IPS-20b (cell line): ENCODE results near the gene SHANK2.

ENCODE experiments used
- H3K27ac ChIP-seq: one replicate; pipeline ENCODE4 v1.5.1; 2013; ENCODE audit warnings: low read length
- H3K27me3 ChIP-seq: 2 replicates; pipeline ENCODE4 v1.6.1; 2013; ENCODE audit warnings: mild to moderate bottlenecking, low read length, inconsistent platforms; ENCODE audit not compliant: insufficient read depth
- H3K36me3 ChIP-seq: 2 replicates; pipeline ENCODE4 v1.6.1; 2013; ENCODE audit warnings: low read depth, mild to moderate bottlenecking, inconsistent platforms, low read length, moderate library complexity; ENCODE audit not compliant: insufficient read depth
- H3K4me1 ChIP-seq: 2 replicates; pipeline ENCODE4 v1.6.1; 2013; ENCODE audit warnings: mild to moderate bottlenecking, control low read depth, inconsistent platforms, low read length, moderate library complexity; ENCODE audit not compliant: insufficient read depth
- H3K4me3 ChIP-seq: 2 replicates; pipeline ENCODE4 v1.5.1; 2013; ENCODE audit warnings: mild to moderate bottlenecking, low read length, inconsistent platforms
- H3K9ac ChIP-seq: 2 replicates; pipeline ENCODE4 v1.6.1; 2013; ENCODE audit warnings: low read depth, mild to moderate bottlenecking, inconsistent platforms, low read length, moderate library complexity
- H3K9me3 ChIP-seq: 2 replicates; pipeline ENCODE4 v1.6.1; 2013; ENCODE audit warnings: mild to moderate bottlenecking, low read depth, low read length, inconsistent platforms; ENCODE audit not compliant: insufficient read depth

The SHANK2 gene

DNA sequence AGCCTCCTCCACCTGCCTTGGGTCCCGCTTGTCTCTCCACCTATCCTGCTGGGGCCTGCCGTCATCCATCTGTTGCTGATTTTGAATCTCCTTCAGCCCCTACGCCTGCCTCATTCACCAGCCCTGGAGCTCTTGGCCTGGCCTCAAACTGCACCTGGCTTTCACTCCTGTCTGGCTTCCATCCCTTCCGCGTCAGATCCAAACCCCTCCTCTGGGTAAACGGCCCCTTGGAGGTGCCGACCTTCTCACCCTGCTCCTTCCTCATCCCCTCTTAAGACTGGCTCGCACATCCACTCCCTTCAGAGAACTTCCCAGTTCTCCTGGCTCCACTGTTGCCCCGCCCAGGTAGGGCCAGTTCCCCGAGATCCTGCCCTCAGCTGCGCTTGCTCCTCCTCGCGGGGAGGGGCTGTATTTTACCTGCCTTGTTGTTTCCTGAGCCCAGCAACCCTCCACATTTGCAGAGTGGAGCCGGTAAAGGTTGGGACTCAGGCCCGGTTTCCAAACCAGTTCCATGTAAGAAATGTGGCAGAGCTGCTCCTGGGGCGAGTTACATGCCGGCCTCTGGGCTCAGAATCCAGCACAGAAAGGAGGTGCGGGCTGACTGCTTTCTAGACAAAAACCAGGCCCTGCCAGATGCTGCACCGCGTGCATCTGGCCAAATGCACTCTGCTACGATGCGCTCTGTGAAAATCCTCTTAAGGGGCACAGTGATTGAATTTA, 13.9 kb upstream of the SHANK2 start:
- H3K36me3 ChIP-seq: no peaks in the 10 kb centered on the region
- no peak overlapping the region for H3K4me3 ChIP-seq
- H3K9ac ChIP-seq: no peak overlapping the region
- no peaks in the 10 kb centered on the region for H3K9me3 ChIP-seq
- no peak overlapping the region for H3K27ac ChIP-seq
- H3K27me3 ChIP-seq: peaks cover 11% of the 10 kb centered on the region
- H3K4me1 ChIP-seq: no peaks in the 10 kb centered on the region

DNA sequence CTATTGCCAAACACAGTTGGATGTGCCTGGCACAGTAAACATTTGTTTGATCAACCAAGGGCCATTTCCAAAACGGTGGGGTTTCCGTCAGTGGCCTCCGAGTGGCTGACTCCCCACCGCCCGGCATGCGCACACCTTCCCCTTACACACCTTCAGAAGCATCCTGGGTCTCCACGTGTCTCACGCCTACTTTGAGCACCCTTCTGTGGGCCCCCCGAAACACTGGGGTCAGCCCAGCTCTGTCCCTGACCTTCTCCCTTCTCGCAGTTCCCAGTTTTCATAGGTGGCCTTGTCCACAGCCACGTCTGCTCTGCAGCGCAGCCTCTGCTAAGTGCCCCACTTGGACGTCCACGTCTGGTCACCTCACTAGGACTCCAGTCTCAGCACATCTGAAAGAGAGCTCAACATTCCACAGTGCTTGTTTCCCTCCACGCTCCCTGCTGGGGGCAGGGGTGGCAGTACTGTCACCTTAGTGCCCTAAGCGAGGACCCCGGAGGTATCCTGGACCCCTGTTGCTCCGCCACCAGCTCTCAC, 13.2 kb upstream of the SHANK2 start:
- Histone ChIP-seq H3K27me3 (peaks cover 11% of the 10 kb centered on the region), H3K36me3 (no peaks in the 10 kb centered on the region), H3K4me3 (no peak overlapping the region), H3K9ac (no peak overlapping the region), H3K9me3 (no peaks in the 10 kb centered on the region), H3K27ac (no peak overlapping the region), H3K4me1 (no peaks in the 10 kb centered on the region)

GRCh38 chr11:71263386-71263785, 11.0 kb upstream of the SHANK2 start:
- no peak overlapping the region for H3K9ac ChIP-seq
- no peak overlapping the region for H3K4me3 ChIP-seq
- H3K27me3 ChIP-seq: peaks cover 11% of the 10 kb centered on the region
- no peaks in the 10 kb centered on the region for H3K36me3 ChIP-seq
- no peaks in the 10 kb centered on the region for H3K4me1 ChIP-seq
- H3K9me3 ChIP-seq: peaks cover 3% of the 10 kb centered on the region
- H3K27ac ChIP-seq: no peak overlapping the region

- Histone ChIP-seq H3K27ac (no peak overlapping the region), H3K4me3 (no peak overlapping the region), H3K27me3 (peaks cover 25% of the 10 kb centered on the region), H3K9ac (no peak overlapping the region), H3K4me1 (peaks cover 18% of the 10 kb centered on the region; the same call in 1 of the 2 replicates), H3K9me3 (peaks cover 7% of the 10 kb centered on the region), H3K36me3 (no peaks in the 10 kb centered on the region)
These were observed 3.6 kb upstream of the SHANK2 start for GRCh38 chr11:71255800-71256479.

- H3K36me3 ChIP-seq: no peaks in the 10 kb centered on the region
- H3K9ac ChIP-seq: no peak overlapping the region
- H3K27ac ChIP-seq: no peak overlapping the region
- H3K27me3 ChIP-seq: peaks cover 31% of the 10 kb centered on the region
- H3K9me3 ChIP-seq: peaks cover 7% of the 10 kb centered on the region
- H3K4me3 ChIP-seq: no peak overlapping the region
- peaks cover 20% of the 10 kb centered on the region; the same call in 1 of the 2 replicates for H3K4me1 ChIP-seq
These were observed 2.9 kb upstream of the SHANK2 start for GRCh38 chr11:71255323-71255722.

- peak overlapping the region; percentile 86; the same call in 1 of the 2 replicates for H3K4me3 ChIP-seq
- H3K27me3 ChIP-seq: peaks cover 43% of the 10 kb centered on the region
- H3K9ac ChIP-seq: 0 out of 2 replicates have a peak overlapping the region, but pooled peaks have one; percentile 20
- H3K27ac ChIP-seq: no peak overlapping the region
- H3K9me3 ChIP-seq: peaks cover 7% of the 10 kb centered on the region
- H3K4me1 ChIP-seq: peaks cover 35% of the 10 kb centered on the region
- no peaks in the 10 kb centered on the region for H3K36me3 ChIP-seq
These were observed 1.4 kb upstream of the SHANK2 start for GRCh38 chr11:71253794-71254193.

DNA sequence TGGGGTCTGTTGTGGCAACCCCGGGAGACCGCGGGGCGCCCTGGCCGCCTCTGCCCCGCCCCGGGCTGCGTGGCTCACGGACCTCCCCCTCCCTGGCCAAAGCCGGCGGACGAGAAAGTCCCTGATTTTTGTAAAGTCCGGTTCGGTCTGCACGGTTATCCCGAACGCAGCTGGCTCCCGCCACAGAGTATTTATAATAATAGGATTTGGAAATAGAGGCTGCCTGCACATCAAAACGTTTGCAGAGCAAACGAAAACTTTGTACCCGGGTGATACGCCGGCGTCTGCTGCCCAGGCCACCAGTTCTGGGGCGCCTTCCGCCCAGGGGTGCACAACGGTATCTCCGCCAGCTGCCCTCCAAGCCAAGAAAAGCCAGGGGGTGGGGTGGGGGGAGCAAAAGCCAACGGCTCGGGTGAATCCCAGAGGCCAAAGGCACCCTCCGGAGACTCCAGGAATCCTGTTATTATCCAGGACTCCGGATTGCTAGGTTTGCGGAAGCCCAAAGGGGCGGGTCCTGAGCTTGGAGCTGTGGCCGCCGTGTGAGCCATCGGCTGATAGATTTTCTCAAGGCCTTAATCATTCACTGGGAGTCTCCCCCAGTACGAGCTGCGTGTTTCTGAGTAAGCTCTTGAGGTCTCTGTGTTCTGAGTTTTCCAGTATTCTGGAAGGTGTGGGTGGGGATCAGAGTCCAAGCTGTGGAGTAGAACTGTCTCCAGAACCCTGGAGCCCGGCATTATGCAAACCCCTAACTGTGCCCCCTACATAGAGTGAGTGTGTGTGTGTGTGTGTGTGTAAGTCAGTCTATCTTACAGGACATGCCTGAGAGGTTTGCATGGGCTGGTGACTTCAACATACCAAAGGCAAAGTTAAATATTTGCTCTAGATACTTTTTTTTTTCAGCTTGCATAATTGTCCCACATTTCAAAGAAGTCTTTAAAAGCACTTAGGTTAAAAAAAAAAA, 673 bp upstream of the SHANK2 start:
- H3K27ac ChIP-seq: no peak overlapping the region
- H3K4me3 ChIP-seq: peak overlapping the region; percentile 86
- H3K36me3 ChIP-seq: no peaks in the 10 kb centered on the region

DNA sequence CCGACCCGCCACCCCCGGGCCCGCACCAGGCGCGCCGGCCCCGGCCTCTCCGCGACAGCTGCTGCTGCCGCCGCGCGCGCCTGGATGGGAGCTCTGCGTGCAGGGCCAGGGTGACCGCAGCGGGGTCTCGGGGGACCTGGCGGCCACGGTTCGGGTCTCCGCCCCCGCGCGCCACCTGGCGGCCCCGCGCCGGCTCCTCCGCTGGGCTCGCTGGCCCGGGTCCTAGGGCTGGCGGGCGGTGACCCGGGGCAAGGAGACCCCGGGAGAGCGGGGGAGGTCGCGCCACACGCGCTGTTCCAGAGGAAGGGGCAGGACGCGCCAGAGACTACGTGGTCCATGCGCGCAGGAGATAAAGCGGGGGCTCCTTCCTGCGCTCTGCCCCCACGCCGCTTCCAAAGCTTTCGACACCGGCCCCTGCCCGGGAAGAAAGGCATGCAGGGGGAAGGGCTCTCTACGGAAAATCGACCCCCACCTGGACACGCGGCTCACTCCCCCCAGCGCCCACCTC, 562 bp downstream of the SHANK2 start:
- Histone ChIP-seq H3K4me1 (peaks cover 54% of the 10 kb centered on the region), H3K27me3 (peaks cover 43% of the 10 kb centered on the region), H3K36me3 (no peaks in the 10 kb centered on the region), H3K9ac (peak overlapping the region; percentile 89), H3K4me3 (peak overlapping the region; percentile 86), H3K9me3 (no peaks in the 10 kb centered on the region), H3K27ac (no peak overlapping the region)

More for the DNA sequence above, 673 bp upstream of the SHANK2 start:
- peak overlapping the region; percentile 77; the same call in 1 of the 2 replicates for H3K9ac ChIP-seq
- peaks cover under 1% of the 10 kb centered on the region; the same call in 1 of the 2 replicates for H3K9me3 ChIP-seq
- peaks cover 43% of the 10 kb centered on the region for H3K4me1 ChIP-seq
- H3K27me3 ChIP-seq: peaks cover 43% of the 10 kb centered on the region

- H3K9ac ChIP-seq: peak overlapping the region; percentile 60; the same call in 1 of the 2 replicates
- H3K27ac ChIP-seq: no peak overlapping the region
- no peaks in the 10 kb centered on the region for H3K9me3 ChIP-seq
- H3K36me3 ChIP-seq: no peaks in the 10 kb centered on the region
- peaks cover 43% of the 10 kb centered on the region for H3K27me3 ChIP-seq
- peaks cover 57% of the 10 kb centered on the region for H3K4me1 ChIP-seq
- peak overlapping the region; percentile 86 for H3K4me3 ChIP-seq
These were observed 1.1 kb downstream of the SHANK2 start for GRCh38 chr11:71251151-71251721.

GRCh38 chr11:71250523-71251150, 1.7 kb downstream of the SHANK2 start:
- peaks cover 62% of the 10 kb centered on the region for H3K4me1 ChIP-seq
- peak overlapping the region; percentile 86 for H3K4me3 ChIP-seq

More at GRCh38 chr11:71250523-71251150, 1.7 kb downstream of the SHANK2 start:
- Histone ChIP-seq H3K36me3 (no peaks in the 10 kb centered on the region), H3K27ac (no peak overlapping the region), H3K9ac (peak overlapping the region; percentile 60; the same call in 1 of the 2 replicates), H3K27me3 (peaks cover 43% of the 10 kb centered on the region), H3K9me3 (no peaks in the 10 kb centered on the region)
